Measurements from ENCODE around the gene NEK1.

GRCh38 chr4:169437299-169438047 is 174.9 kb downstream of the NEK1 start:
- TF ChIP-seq CTCF (IDR thresholded peaks at IDR 0.05) (no peak), POLR2A (IDR thresholded peaks at IDR 0.05) (no peak)
